ENCODE data around the gene TSC22D3.
"Not testable (repeated sequence)": the region's sequence is repeated elsewhere in the genome, so short reads cannot be mapped to it uniquely, and the experiment has no call there.

TSC22D3 gene

GRCh38 chrX:107676559-107677378 lies 98.8 kb downstream of the TSC22D3 start:
- peak; percentile 74 for DNase-seq

- peak; percentile 12 for DNase-seq
Observed at GRCh38 chrX:107675823-107676555, 99.6 kb downstream of the TSC22D3 start.

DNA sequence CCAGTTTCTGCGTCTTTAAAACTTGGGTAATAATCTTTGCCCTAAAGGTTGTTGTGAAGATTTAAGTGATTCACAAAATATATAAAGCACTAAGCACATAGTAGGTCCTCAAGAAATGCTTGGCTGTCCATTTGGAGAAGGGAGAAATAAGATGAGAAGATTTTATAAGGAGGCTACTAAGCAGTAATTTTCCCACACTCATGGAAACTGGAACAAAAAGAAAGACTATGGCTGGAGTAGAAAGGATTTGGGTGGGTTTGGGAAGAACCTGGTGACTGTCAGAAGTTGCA lies 100.3 kb downstream of the TSC22D3 start:
- DNase-seq, result no peak

DNA sequence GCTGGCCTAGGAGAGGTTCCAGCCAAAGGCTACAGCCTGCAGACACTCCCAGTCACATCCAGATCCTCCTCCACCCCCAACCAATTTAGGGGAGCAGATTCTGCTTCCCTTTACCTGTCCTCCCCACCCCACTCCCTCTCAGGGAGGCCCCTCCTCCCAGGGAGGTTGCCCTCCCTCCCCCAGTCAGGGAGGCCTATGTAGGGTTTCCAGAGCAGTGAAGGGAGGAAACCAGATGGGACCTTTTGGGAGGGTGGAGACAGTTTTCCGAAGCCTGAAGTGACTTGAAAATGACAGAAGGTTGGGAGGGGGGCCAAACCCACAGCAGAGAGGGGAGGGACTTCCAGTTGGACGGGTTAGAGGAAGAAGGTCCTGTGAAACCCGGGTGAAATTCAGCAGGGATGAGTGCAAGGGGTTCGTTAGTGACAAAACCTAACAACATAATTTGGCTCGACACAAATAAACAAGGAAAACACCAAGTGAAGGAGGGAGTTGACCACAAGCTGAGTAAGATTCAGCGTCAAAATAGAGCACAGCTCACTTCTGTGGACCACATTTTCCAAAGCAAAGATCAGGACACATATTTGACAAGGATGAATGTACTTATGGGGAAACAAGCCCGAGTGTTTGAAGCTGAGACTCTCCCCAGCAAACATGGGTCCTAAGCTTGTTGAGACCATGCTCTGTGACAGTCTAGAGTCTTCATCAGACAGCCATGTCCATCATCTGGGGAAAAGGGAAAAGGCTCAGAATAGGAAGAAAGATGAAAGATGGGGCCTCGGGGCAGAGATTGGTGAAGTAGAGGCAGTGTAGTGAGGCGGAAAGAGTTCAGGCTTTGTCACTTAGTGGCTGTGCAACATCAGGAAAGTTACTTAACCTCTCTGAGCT lies 100.9 kb downstream of the TSC22D3 start:
- peak; percentile 36 for DNase-seq

DNA sequence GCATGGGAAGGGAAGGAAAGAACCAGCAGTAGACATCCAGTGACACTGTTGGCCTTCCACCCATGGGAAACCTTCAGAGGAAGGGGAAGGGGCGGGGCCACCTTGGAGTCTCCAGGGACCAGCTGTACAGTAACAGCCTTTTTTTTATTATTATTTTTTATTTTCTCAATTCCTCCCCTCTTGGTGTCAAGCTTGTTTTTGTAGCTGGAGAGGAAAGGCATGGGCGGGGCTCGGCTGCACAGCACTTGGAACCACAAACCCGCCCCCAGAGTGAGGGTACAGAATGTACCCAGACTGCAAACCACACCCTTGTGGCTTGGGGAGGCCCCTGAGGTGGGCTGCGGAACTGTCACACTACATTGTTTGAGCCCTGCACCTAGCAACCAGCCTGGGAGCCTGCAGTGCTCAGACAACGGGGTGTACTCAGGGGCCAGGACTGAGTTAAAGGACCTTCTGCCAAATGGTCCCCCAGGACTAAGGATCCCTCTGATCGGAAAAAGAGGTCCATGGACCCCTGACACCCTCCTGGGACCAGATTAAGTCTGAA lies 101.6 kb downstream of the TSC22D3 start:
- peak; percentile 93 for DNase-seq

- DNase-seq, result no peak
Observed at GRCh38 chrX:107673431-107673830, 102.2 kb downstream of the TSC22D3 start.

- peak; percentile 86 for DNase-seq
Observed at GRCh38 chrX:107672955-107673378, 102.6 kb downstream of the TSC22D3 start.

- DNase-seq, result not testable (repeated sequence)
Observed at GRCh38 chrX:107671256-107671655, 104.3 kb downstream of the TSC22D3 start.

GRCh38 chrX:107669885-107670628 lies 105.5 kb downstream of the TSC22D3 start:
- no peak for DNase-seq

DNA sequence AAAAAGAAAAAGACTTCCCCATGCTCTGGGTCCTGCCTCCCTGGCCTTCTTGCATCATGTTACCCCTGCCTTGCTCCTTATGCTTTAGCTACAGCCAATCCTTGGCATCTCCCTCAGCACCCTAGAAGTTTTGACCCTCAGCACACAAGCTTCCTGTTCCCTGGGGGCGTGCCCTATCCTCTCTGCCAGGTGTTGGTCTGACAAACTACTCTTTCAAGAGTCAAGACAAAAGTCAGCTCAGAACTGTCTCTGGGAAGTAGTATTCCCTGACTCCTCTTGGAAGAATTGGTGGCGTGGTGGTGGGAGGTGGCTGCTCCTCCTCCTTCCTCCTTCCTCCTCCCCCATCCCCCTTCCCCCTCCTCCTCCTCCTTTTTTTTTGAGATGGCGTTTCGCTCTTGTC lies 106.3 kb downstream of the TSC22D3 start:
- no peak for DNase-seq

GRCh38 chrX:107668710-107669109 lies 106.9 kb downstream of the TSC22D3 start:
- not testable (repeated sequence) for DNase-seq

DNA sequence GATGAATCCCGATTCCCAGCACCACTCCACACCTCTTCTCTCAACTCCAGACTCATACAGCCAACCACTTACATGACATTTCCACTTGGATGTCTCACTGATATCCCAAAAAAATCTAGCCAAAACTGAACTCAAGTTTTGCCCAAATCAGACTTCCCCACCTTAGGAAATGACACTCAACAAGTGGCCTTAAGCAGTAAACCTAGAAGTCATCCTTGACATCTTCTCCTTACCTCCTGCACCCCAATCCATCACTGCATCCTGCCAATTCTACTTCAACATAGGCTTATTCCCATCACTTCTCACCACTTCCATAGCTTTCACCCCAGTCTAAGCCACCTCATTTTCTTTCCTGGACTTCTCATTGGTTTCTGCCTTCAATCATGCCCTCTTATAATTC lies 108.2 kb downstream of the TSC22D3 start:
- DNase-seq, result no peak

GRCh38 chrX:107666931-107667330 lies 108.7 kb downstream of the TSC22D3 start:
- no peak for DNase-seq

Data from activated CD4-positive, alpha-beta T cell treated with anti-CD3 and anti-CD28 coated beads, Interleukin-2, amount 50 U/mL, for 16 hours (primary cell).